Activated T-helper 1 cell treated with anti-CD3 and anti-CD28 coated beads, Interleukin-12 subunit alpha, Interleukin-12 subunit beta, Interleukin-2, Interleukin-4 antibody, amounts not matched to agents 30 ng/mL and 10 ng/mL and 1 ng/mL, durations not matched to agents 14 hours and 24 hours and 36 hours (primary cell): ENCODE results near the gene APBB2. TPM values are rescaled to one million over a fixed set of nuclear protein-coding genes. Genes with fewer than 3 reads are reported as not detected.

Source experiments
- DNase-seq: peaks from one replicate; pipeline ENCODE4 v3.0.0; 2021; ENCODE audit warnings: low spot score
- H3K27ac Mint-ChIP-seq: one replicate; pipeline ENCODE4 v1.8.0; 2021; ENCODE audit warnings: mild to moderate bottlenecking, mixed read lengths
- H3K27me3 Mint-ChIP-seq: one replicate; pipeline ENCODE4 v1.8.0; 2022; ENCODE audit warnings: mild to moderate bottlenecking, moderate library complexity, mixed read lengths; ENCODE audit not compliant: insufficient read depth
- H3K36me3 Mint-ChIP-seq: one replicate; pipeline ENCODE4 v1.8.0; 2021; ENCODE audit warnings: low read depth, mixed read lengths
- H3K4me1 Mint-ChIP-seq: one replicate; pipeline ENCODE4 v1.8.0; 2021; ENCODE audit warnings: low read depth, mixed read lengths
- H3K4me3 Mint-ChIP-seq: one replicate; pipeline ENCODE4 v1.8.0; 2021; ENCODE audit warnings: mild to moderate bottlenecking, moderate library complexity, mixed read lengths
- H3K9me3 Mint-ChIP-seq: one replicate; pipeline ENCODE4 v1.8.0; 2021; ENCODE audit warnings: mixed read lengths
- intact Hi-C: fragments of 100-400 bp; cut with micrococcal nuclease; formaldehyde crosslinking; loops from one replicate; pipeline ENCODE4 v1.15.1; 2024
- total RNA-seq: library from RNA; stranded (reverse); gene quantifications from 2 replicates; pipeline ENCODE4 v1.2.3, GENCODE V29; 2022

The APBB2 gene
- total RNA-seq, 1 donor from 2014 or later = 11.0 TPM

GRCh38 chr4:40987151-40987550 is 227.2 kb downstream of the APBB2 start:
- intact Hi-C loops = no loop called here
- Mint-ChIP-seq H3K27ac (no peak overlapping the region), H3K4me1 (no peaks in the 10 kb centered on the region), H3K4me3 (no peak overlapping the region), H3K36me3 (no peaks in the 10 kb centered on the region), H3K27me3 (peaks cover 4% of the 10 kb centered on the region), H3K9me3 (no peaks in the 10 kb centered on the region)
- DNase-seq = no peak

- H3K4me3 Mint-ChIP-seq = no peak overlapping the region
- H3K27me3 Mint-ChIP-seq = peaks cover 4% of the 10 kb centered on the region
- no peak for DNase-seq
- intact Hi-C loops = no loop called here
- no peaks in the 10 kb centered on the region for H3K36me3 Mint-ChIP-seq
- no peak overlapping the region for H3K27ac Mint-ChIP-seq
- H3K9me3 Mint-ChIP-seq = no peaks in the 10 kb centered on the region
- no peaks in the 10 kb centered on the region for H3K4me1 Mint-ChIP-seq
Observed at GRCh38 chr4:40986375-40986774, 228.0 kb downstream of the APBB2 start.

DNA sequence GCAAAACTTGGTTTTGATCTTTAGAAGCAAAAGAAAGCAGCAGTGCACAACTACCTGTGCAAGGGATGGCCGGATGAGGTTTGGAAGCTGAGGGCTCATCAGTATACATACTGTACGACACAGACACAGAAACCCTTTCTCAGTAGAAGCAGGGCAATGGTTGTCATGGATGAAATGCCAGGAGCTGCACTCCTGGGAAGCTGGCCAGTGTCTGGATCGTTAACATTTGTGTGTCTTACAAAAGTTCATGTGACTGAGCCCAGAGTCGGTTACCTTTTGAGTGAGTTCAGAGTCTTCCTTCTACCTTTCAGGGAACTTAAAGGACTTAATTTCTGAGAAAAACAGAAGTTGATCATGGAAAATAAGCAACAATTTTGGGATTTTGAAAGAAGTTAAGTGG is 230.3 kb downstream of the APBB2 start:
- DNase-seq = no peak
- no peaks in the 10 kb centered on the region for H3K9me3 Mint-ChIP-seq
- no peaks in the 10 kb centered on the region for H3K4me1 Mint-ChIP-seq
- intact Hi-C loops = no loop called here
- no peaks in the 10 kb centered on the region for H3K36me3 Mint-ChIP-seq
- H3K27me3 Mint-ChIP-seq = peaks cover 4% of the 10 kb centered on the region
- H3K4me3 Mint-ChIP-seq = no peak overlapping the region
- no peak overlapping the region for H3K27ac Mint-ChIP-seq

DNA sequence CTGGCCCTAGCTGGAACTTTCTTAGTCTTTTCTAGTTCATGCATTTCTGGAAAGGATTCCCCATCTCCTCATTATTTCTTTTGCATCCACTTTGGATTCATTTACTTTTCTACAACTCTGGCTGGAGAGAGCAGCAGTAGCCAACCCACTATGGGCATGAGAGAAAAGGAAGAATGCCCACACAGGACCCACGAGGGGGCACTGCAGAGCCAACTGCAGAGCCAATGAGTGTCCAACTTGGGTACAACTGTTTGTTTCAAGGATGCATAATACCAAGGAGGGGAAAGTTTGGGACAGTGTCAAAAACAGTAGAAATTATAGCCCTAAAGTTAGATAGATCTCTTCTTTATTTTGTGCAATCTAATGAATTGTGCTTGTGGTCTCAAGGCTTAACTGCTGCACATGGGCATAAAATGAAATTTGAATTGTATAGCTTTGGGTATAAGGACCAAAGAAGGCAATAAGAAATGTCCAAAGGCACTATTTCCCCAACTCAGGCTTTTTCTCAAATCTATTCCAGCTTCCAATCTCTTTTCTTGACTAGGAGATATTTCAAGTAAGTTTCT is 233.9 kb downstream of the APBB2 start:
- H3K36me3 Mint-ChIP-seq = no peaks in the 10 kb centered on the region
- no peak overlapping the region for H3K4me3 Mint-ChIP-seq
- H3K4me1 Mint-ChIP-seq = no peaks in the 10 kb centered on the region
- intact Hi-C loops = no loop called here
- DNase-seq = no peak
- H3K27me3 Mint-ChIP-seq = no peaks in the 10 kb centered on the region
- H3K9me3 Mint-ChIP-seq = no peaks in the 10 kb centered on the region
- H3K27ac Mint-ChIP-seq = no peak overlapping the region

- no peaks in the 10 kb centered on the region for H3K9me3 Mint-ChIP-seq
- intact Hi-C loops = no loop called here
- H3K27me3 Mint-ChIP-seq = no peaks in the 10 kb centered on the region
- DNase-seq = no peak
- no peaks in the 10 kb centered on the region for H3K4me1 Mint-ChIP-seq
- no peaks in the 10 kb centered on the region for H3K36me3 Mint-ChIP-seq
- no peak overlapping the region for H3K4me3 Mint-ChIP-seq
- H3K27ac Mint-ChIP-seq = no peak overlapping the region
Observed at GRCh38 chr4:40978548-40978947, 235.8 kb downstream of the APBB2 start.

DNA sequence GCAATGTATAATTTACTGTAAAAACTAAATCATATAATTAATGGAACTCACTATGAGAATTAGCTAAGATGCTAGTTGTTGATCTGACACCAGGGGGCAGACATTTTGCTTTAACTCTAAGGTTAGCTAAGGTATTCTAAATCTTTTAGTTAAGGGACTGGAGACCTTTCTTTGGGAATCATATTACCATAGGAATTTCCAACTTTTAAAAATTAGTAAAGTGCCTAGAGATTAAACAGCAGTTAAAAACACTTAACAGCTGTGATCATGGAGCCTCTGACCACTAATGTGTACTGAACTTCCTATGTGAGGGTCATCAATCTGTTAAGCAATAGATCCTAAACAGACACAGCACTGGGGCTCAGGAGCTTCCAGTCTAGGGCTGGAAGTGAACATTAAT is 238.0 kb downstream of the APBB2 start:
- Mint-ChIP-seq H3K27me3 (no peaks in the 10 kb centered on the region), H3K9me3 (no peaks in the 10 kb centered on the region), H3K27ac (no peak overlapping the region), H3K4me1 (no peaks in the 10 kb centered on the region), H3K4me3 (no peak overlapping the region), H3K36me3 (no peaks in the 10 kb centered on the region)
- DNase-seq = no peak
- intact Hi-C loops = loop anchor here (1.0 kb wide), 1 partner anchor 236 kb away; no protein-coding TSS in a partner anchor

- H3K9me3 Mint-ChIP-seq = no peaks in the 10 kb centered on the region
- H3K36me3 Mint-ChIP-seq = no peaks in the 10 kb centered on the region
- no peak for DNase-seq
- H3K4me3 Mint-ChIP-seq = no peak overlapping the region
- H3K4me1 Mint-ChIP-seq = no peaks in the 10 kb centered on the region
- H3K27me3 Mint-ChIP-seq = peaks cover 2% of the 10 kb centered on the region
- H3K27ac Mint-ChIP-seq = no peak overlapping the region
- intact Hi-C loops = no loop called here
Observed at GRCh38 chr4:40972722-40973121, 241.6 kb downstream of the APBB2 start.

GRCh38 chr4:40971338-40971737 is 243.0 kb downstream of the APBB2 start:
- H3K27me3 Mint-ChIP-seq = peaks cover 2% of the 10 kb centered on the region
- DNase-seq = no peak
- H3K9me3 Mint-ChIP-seq = no peaks in the 10 kb centered on the region
- intact Hi-C loops = no loop called here
- H3K4me1 Mint-ChIP-seq = no peaks in the 10 kb centered on the region
- no peaks in the 10 kb centered on the region for H3K36me3 Mint-ChIP-seq
- H3K4me3 Mint-ChIP-seq = no peak overlapping the region
- H3K27ac Mint-ChIP-seq = no peak overlapping the region

- Mint-ChIP-seq H3K36me3 (no peaks in the 10 kb centered on the region), H3K27me3 (peaks cover 4% of the 10 kb centered on the region), H3K27ac (no peak overlapping the region), H3K9me3 (no peaks in the 10 kb centered on the region), H3K4me3 (no peak overlapping the region), H3K4me1 (no peaks in the 10 kb centered on the region)
- DNase-seq = no peak
- intact Hi-C loops = no loop called here
Observed at GRCh38 chr4:40969501-40969900, 244.8 kb downstream of the APBB2 start.

GRCh38 chr4:40967550-40967949 is 246.8 kb downstream of the APBB2 start:
- H3K27me3 Mint-ChIP-seq = peaks cover 4% of the 10 kb centered on the region
- H3K36me3 Mint-ChIP-seq = no peaks in the 10 kb centered on the region
- H3K9me3 Mint-ChIP-seq = no peaks in the 10 kb centered on the region
- H3K4me3 Mint-ChIP-seq = no peak overlapping the region
- DNase-seq = no peak
- no peaks in the 10 kb centered on the region for H3K4me1 Mint-ChIP-seq
- intact Hi-C loops = no loop called here
- no peak overlapping the region for H3K27ac Mint-ChIP-seq

GRCh38 chr4:40966091-40966490 is 248.3 kb downstream of the APBB2 start:
- no peak for DNase-seq
- Mint-ChIP-seq H3K4me3 (no peak overlapping the region), H3K4me1 (no peaks in the 10 kb centered on the region), H3K27me3 (peaks cover 4% of the 10 kb centered on the region), H3K9me3 (no peaks in the 10 kb centered on the region), H3K36me3 (no peaks in the 10 kb centered on the region), H3K27ac (no peak overlapping the region)
- intact Hi-C loops = no loop called here

GRCh38 chr4:40963897-40964478 is 250.4 kb downstream of the APBB2 start:
- Mint-ChIP-seq H3K36me3 (no peaks in the 10 kb centered on the region), H3K27ac (no peak overlapping the region), H3K4me1 (no peaks in the 10 kb centered on the region), H3K27me3 (peaks cover 5% of the 10 kb centered on the region), H3K4me3 (no peak overlapping the region), H3K9me3 (no peaks in the 10 kb centered on the region)
- intact Hi-C loops = no loop called here
- DNase-seq = no peak

- H3K36me3 Mint-ChIP-seq = no peaks in the 10 kb centered on the region
- no peaks in the 10 kb centered on the region for H3K4me1 Mint-ChIP-seq
- H3K27ac Mint-ChIP-seq = no peak overlapping the region
- intact Hi-C loops = no loop called here
- peaks cover 5% of the 10 kb centered on the region for H3K27me3 Mint-ChIP-seq
- no peak overlapping the region for H3K4me3 Mint-ChIP-seq
- no peak for DNase-seq
- no peaks in the 10 kb centered on the region for H3K9me3 Mint-ChIP-seq
Observed at GRCh38 chr4:40962551-40963180, 251.7 kb downstream of the APBB2 start.
